Umbilical cord (tissue), 2 donors: ENCODE results near the gene SLC26A1. TPM values are rescaled to one million over a fixed set of nuclear protein-coding genes. Genes with fewer than 3 reads are reported as not detected.

ENCODE experiments used
- DNase-seq: peaks from one replicate; pipeline ENCODE4 v3.0.0-alpha.2; 2015; ENCODE audit warnings: low spot score
- total RNA-seq: library from RNA; depleted of rRNA; stranded (reverse); fragments of >200 nt; gene quantifications from one replicate; pipeline ENCODE4 v1.2.3, GENCODE V29; 2014; ENCODE audit warnings: low replicate concordance; ENCODE audit not compliant: insufficient read depth

The SLC26A1 gene
- total RNA-seq, 1 donor from 2014 or later, result not detected

GRCh38 chr4:1029529-1029928, 36.3 kb upstream of the SLC26A1 start:
- DNase-seq, result no peak

GRCh38 chr4:1028574-1029220, 35.5 kb upstream of the SLC26A1 start:
- no peak for DNase-seq

DNA sequence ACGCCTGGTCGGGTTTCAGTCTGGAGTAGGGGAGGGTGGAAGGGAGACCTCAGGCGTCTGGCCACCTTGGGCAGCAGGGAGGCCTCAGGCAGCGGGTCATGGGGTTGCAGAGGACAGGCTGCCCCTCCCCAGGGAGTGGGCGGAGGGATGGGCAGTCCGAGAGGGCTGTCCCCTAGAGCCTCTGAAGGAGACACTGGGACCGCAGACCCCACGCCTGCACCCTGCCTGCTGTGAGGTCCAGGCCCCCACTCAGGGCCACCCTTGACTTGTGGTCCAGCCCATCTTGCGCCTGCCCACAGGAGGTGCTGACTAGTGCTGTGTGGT, 34.7 kb upstream of the SLC26A1 start:
- DNase-seq, result no peak

GRCh38 chr4:1027219-1027914, 34.2 kb upstream of the SLC26A1 start:
- DNase-seq, result no peak

DNA sequence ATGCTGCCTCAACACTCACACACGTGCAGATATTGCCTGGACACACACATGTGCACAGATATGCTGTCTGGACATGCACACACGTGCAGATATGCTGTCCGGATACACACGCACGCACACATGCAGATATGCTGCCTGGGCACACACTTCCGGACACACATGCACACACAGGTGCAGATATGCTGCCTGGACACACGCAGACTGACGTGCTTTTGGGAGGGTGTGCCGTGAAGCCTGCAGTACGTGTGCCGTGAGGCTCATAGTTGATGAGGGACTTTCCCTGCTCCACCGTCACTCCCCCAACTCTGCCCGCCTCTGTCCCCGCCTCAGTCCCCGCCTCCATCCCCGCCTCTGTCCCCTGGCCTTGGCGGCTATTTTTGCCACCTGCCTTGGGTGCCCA, 32.9 kb upstream of the SLC26A1 start:
- no peak for DNase-seq

DNA sequence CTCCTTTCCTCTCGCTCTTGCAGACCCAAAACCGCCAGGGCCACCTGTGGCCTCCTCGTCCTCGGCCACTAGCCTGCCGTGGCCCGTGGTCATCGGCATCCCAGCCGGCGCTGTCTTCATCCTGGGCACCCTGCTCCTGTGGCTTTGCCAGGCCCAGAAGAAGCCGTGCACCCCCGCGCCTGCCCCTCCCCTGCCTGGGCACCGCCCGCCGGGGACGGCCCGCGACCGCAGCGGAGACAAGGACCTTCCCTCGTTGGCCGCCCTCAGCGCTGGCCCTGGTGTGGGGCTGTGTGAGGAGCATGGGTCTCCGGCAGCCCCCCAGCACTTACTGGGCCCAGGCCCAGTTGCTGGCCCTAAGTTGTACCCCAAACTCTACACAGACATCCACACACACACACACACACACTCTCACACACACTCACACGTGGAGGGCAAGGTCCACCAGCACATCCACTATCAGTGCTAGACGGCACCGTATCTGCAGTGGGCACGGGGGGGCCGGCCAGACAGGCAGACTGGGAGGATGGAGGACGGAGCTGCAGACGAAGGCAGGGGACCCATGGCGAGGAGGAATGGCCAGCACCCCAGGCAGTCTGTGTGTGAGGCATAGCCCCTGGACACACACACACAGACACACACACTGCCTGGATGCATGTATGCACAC, 31.8 kb upstream of the SLC26A1 start:
- no peak for DNase-seq

GRCh38 chr4:1023895-1024740, 30.9 kb upstream of the SLC26A1 start:
- DNase-seq, result no peak

- DNase-seq, result no peak
Measured at GRCh38 chr4:1023075-1023640, 30.0 kb upstream of the SLC26A1 start.

- DNase-seq, result no peak
Measured at GRCh38 chr4:1022739-1023066, 29.5 kb upstream of the SLC26A1 start.

- DNase-seq, result no peak
Measured at GRCh38 chr4:1022051-1022738, 29.0 kb upstream of the SLC26A1 start.

GRCh38 chr4:1021386-1022050, 28.3 kb upstream of the SLC26A1 start:
- no peak for DNase-seq

GRCh38 chr4:1019729-1020470, 26.7 kb upstream of the SLC26A1 start:
- DNase-seq, result peak; percentile 26

- no peak for DNase-seq
Measured at GRCh38 chr4:1019320-1019719, 26.1 kb upstream of the SLC26A1 start.

DNA sequence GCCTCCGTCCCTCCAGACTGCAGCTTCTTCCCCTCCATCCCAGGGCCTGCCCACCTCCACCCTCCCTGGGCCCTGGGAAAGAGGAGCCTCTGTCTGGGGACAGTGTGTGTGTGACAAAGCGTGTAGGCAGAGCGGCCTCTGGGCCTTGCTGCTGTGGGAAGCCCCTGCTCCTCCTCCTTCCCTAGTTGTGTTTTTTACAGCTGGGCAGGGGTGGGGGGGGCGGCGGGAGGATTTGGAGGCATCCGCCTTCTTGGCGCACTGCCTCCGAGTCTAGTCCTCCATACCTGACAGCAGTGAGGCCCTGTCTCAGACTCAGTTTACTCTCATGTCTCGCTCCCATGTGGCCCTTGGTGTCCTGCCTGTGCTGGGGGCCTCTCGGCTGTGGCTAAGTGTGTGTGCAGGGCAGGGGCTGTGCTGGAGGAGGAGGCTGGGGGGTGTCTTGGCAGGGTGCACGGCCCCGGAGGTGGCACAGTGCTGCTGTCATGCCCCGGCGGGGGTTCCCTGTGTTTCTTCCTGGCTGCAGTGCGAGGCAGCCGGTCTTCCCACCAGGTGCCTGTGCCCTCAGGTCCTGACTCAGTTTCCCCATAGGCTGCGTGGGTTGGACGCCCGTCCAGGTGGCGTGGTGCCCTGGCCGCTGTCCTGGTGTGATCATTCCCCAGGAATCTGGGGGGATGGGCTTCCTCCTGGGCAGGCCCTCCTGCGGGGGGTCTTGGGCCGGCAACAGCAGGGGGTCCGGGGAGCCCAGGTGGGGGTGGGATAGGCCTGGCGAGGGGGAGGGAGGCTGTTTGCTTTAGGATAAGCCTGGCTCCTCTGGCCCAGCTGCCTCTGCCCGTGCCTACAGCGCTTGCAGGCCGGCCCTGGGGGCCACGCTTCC, 25.2 kb upstream of the SLC26A1 start:
- peak; percentile 34 for DNase-seq

- DNase-seq, result no peak
Measured at GRCh38 chr4:1017706-1018105, 24.5 kb upstream of the SLC26A1 start.

DNA sequence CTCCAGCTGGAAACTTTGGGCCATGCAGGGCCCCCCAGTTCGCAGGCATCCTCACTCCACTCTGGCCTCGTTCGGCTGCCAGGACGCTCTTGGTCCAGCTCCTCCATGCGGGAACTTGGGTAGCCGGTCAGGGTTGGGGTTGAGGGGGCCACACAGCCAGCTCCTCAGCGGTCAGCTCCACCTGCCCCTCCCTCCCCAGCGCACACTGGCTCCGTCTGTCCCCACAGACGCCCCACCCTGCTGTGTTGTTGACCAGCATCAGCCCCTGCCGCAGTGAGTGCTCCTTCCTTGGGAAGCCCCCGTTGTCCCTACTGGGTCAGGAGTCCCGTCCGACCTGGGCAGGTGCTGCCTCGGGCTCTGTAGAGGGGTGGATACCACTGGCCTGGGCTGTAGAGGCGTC, 24.0 kb upstream of the SLC26A1 start:
- no peak for DNase-seq

- no peak for DNase-seq
Measured at GRCh38 chr4:1015746-1016145, 22.5 kb upstream of the SLC26A1 start.

GRCh38 chr4:1015179-1015578, 22.0 kb upstream of the SLC26A1 start:
- DNase-seq, result no peak
